Measurements from ENCODE around the gene PPP1R16B.

DNA sequence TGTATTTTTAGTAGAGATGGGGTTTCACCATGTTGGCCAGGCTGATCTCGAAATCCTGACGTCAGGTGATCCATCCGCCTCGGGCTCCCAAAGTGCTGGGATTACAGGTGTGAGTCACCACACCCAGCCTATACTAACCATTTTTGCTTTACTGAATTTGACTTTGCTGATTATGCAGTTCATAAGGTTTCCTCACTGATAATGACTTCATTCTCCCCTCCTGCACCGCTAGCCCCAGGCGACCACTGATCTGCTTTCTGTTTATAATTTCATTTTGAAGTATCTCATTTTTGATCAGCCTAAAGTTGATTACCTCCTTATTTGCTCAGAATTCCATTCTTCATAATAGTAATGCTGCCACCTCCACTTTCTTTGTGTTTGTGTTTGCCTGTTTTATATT is 72.0 kb downstream of the PPP1R16B start:
- TF ChIP-seq ZBTB8A (tag by site-specific recombination; IDR thresholded peaks at IDR 0.05), result no peak
- no peak for TF ChIP-seq ZNF664 (tag by site-specific recombination; IDR thresholded peaks at IDR 0.05)
- no peak for TF ChIP-seq ZNF530 (tag by site-specific recombination; IDR thresholded peaks at IDR 0.05; ENCODE audit: low read depth)
- TF ChIP-seq, protein P1, sequence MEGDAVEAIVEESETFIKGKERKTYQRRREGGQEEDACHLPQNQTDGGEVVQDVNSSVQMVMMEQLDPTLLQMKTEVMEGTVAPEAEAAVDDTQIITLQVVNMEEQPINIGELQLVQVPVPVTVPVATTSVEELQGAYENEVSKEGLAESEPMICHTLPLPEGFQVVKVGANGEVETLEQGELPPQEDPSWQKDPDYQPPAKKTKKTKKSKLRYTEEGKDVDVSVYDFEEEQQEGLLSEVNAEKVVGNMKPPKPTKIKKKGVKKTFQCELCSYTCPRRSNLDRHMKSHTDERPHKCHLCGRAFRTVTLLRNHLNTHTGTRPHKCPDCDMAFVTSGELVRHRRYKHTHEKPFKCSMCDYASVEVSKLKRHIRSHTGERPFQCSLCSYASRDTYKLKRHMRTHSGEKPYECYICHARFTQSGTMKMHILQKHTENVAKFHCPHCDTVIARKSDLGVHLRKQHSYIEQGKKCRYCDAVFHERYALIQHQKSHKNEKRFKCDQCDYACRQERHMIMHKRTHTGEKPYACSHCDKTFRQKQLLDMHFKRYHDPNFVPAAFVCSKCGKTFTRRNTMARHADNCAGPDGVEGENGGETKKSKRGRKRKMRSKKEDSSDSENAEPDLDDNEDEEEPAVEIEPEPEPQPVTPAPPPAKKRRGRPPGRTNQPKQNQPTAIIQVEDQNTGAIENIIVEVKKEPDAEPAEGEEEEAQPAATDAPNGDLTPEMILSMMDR (tag by site-specific recombination; IDR thresholded peaks at IDR 0.05), result no peak
- TF ChIP-seq, protein P2, sequence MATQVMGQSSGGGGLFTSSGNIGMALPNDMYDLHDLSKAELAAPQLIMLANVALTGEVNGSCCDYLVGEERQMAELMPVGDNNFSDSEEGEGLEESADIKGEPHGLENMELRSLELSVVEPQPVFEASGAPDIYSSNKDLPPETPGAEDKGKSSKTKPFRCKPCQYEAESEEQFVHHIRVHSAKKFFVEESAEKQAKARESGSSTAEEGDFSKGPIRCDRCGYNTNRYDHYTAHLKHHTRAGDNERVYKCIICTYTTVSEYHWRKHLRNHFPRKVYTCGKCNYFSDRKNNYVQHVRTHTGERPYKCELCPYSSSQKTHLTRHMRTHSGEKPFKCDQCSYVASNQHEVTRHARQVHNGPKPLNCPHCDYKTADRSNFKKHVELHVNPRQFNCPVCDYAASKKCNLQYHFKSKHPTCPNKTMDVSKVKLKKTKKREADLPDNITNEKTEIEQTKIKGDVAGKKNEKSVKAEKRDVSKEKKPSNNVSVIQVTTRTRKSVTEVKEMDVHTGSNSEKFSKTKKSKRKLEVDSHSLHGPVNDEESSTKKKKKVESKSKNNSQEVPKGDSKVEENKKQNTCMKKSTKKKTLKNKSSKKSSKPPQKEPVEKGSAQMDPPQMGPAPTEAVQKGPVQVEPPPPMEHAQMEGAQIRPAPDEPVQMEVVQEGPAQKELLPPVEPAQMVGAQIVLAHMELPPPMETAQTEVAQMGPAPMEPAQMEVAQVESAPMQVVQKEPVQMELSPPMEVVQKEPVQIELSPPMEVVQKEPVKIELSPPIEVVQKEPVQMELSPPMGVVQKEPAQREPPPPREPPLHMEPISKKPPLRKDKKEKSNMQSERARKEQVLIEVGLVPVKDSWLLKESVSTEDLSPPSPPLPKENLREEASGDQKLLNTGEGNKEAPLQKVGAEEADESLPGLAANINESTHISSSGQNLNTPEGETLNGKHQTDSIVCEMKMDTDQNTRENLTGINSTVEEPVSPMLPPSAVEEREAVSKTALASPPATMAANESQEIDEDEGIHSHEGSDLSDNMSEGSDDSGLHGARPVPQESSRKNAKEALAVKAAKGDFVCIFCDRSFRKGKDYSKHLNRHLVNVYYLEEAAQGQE (tag by site-specific recombination; IDR thresholded peaks at IDR 0.05), result no peak
- TF ChIP-seq ZNF155 (tag by site-specific recombination; IDR thresholded peaks at IDR 0.05), result no peak
- no peak for TF ChIP-seq ZNF292 (tag by site-specific recombination; IDR thresholded peaks at IDR 0.05; ENCODE audit: borderline replicate concordance, low read depth)
- no peak for TF ChIP-seq ZNF24 (tag by site-specific recombination; IDR thresholded peaks at IDR 0.05)
- TF ChIP-seq, protein P3, sequence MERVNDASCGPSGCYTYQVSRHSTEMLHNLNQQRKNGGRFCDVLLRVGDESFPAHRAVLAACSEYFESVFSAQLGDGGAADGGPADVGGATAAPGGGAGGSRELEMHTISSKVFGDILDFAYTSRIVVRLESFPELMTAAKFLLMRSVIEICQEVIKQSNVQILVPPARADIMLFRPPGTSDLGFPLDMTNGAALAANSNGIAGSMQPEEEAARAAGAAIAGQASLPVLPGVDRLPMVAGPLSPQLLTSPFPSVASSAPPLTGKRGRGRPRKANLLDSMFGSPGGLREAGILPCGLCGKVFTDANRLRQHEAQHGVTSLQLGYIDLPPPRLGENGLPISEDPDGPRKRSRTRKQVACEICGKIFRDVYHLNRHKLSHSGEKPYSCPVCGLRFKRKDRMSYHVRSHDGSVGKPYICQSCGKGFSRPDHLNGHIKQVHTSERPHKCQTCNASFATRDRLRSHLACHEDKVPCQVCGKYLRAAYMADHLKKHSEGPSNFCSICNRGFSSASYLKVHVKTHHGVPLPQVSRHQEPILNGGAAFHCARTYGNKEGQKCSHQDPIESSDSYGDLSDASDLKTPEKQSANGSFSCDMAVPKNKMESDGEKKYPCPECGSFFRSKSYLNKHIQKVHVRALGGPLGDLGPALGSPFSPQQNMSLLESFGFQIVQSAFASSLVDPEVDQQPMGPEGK (tag by site-specific recombination; IDR thresholded peaks at IDR 0.05), result no peak
- TF ChIP-seq, protein P4, sequence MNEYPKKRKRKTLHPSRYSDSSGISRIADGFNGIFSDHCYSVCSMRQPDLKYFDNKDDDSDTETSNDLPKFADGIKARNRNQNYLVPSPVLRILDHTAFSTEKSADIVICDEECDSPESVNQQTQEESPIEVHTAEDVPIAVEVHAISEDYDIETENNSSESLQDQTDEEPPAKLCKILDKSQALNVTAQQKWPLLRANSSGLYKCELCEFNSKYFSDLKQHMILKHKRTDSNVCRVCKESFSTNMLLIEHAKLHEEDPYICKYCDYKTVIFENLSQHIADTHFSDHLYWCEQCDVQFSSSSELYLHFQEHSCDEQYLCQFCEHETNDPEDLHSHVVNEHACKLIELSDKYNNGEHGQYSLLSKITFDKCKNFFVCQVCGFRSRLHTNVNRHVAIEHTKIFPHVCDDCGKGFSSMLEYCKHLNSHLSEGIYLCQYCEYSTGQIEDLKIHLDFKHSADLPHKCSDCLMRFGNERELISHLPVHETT (tag by site-specific recombination; IDR thresholded peaks at IDR 0.05), result no peak
